Peyer's patch (tissue), 4 donors: Measurements from ENCODE around the gene RHBG.
"Not testable (repeated sequence)": the region's sequence is repeated elsewhere in the genome, so short reads cannot be mapped to it uniquely, and the experiment has no call there.

Source experiments
- CTCF ChIP-seq, 6 experiments: fragments of 450-650 bp in 4 of 6; fragments of 200-600 bp in 2 of 6; sonication (generic) in 1 of 6; IDR thresholded peaks; one replicate each; pipeline ENCODE4 v1.5.1; 2017 to 2019; ENCODE audit warnings: antibody characterized with exemption in 6 of 6, mild to moderate bottlenecking in 3 of 6, moderate library complexity in 1 of 6
- POLR2A ChIP-seq, 2 donors: fragments of 450-650 bp; IDR thresholded peaks; one replicate each; pipeline ENCODE4 v1.5.1; 2017; ENCODE audit warnings: antibody characterized with exemption in 2 of 2, mild to moderate bottlenecking in 2 of 2, moderate library complexity in 2 of 2

GRCh38 chr1:156346035-156346434 is 23.0 kb upstream of the RHBG start:
- TF ChIP-seq POLR2A, CTCF (IDR thresholded peaks at IDR 0.05): not testable (repeated sequence)
